Measurements from ENCODE around the gene TUBGCP4. TPM values are rescaled to one million over a fixed set of nuclear protein-coding genes. Genes with fewer than 3 reads are reported as not detected.

TUBGCP4 gene
- total and polyA plus RNA-seq, 9 of the 15 experiments (the other 6 are each of a cell fraction or from before 2014, with no cell fraction given) = 10.7 to 50.2 (median 29.6) TPM

DNA sequence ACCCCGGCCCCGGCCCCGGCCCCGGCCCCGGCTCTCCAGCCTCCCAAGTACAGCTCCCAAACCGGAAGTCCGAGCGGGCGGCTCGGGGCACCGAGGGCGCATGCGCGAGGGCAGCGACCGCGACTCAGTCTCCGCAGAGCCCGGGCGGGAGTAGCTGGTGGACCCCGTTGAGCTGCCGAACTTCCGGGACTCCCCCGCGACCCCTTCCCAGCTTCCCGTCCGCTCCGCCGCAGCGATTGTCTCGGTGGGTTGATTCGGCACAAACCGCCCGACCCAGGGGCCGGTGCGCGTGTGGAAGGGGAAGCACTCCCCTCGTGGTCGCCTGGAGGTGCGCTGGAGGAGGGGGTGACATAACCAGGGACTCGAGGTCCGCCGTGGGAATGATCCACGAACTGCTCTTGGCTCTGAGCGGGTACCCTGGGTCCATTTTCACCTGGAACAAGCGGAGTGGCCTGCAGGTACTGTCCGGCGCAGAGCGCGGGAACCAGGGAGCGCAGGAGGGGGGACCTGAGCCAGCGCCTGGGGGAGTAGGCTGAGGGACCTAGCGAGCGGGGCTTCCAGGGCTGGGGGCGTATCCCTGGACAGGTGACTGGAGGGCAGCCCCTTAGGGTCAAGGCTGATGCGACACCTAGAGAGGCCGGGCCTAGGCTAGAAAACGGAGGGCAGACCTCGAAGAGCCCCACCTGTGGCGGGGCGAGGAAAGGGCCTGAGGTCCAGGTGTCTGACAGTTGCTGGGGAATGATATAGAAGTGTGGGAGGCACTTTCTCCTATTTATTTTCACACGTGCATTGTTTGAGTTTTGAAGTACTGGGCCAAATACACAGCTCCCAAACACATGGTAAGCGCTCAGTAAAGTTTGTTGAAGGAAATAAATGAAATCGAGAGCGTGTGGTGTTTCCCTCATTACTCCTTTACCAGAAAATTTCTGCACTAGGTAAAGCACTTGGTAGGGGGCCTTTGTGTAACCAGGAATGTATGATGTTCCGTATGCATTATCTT is at the start of gene TUBGCP4, which contains the start of gene ZSCAN29 (continued):
- TF ChIP-seq, protein P1, sequence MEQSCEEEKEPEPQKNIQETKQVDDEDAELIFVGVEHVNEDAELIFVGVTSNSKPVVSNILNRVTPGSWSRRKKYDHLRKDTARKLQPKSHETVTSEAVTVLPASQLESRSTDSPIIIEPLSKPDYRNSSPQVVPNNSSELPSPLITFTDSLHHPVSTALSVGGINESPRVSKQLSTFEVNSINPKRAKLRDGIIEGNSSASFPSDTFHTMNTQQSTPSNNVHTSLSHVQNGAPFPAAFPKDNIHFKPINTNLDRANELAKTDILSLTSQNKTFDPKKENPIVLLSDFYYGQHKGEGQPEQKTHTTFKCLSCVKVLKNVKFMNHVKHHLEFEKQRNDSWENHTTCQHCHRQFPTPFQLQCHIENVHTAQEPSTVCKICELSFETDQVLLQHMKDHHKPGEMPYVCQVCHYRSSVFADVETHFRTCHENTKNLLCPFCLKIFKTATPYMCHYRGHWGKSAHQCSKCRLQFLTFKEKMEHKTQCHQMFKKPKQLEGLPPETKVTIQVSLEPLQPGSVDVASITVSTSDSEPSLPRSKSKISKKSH (CRISPR knock-in tag; IDR thresholded peaks at IDR 0.05) = no peak
- TF ChIP-seq, protein P2, sequence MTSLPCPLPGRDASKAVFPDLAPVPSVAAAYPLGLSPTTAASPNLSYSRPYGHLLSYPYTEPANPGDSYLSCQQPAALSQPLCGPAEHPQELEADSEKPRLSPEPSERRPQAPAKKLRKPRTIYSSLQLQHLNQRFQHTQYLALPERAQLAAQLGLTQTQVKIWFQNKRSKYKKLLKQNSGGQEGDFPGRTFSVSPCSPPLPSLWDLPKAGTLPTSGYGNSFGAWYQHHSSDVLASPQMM (CRISPR knock-in tag; IDR thresholded peaks at IDR 0.05) = no peak
- TF ChIP-seq MEF2D (tag; conservative IDR thresholded peaks at IDR 0.05; ENCODE audit: low read depth) = no peak
- TF ChIP-seq CEBPB (tag; IDR thresholded peaks at IDR 0.05) = no peak
- TF ChIP-seq HEY1 (CRISPR knock-in tag; IDR thresholded peaks at IDR 0.05; ENCODE audit: borderline replicate concordance) = no peak
- TF ChIP-seq HDGF (IDR thresholded peaks at IDR 0.05) = peak; percentile 62; the same call in 1 of the 2 replicates
- no peak for TF ChIP-seq BACH1 (tag; IDR thresholded peaks at IDR 0.05)
- TF ChIP-seq, protein P3, sequence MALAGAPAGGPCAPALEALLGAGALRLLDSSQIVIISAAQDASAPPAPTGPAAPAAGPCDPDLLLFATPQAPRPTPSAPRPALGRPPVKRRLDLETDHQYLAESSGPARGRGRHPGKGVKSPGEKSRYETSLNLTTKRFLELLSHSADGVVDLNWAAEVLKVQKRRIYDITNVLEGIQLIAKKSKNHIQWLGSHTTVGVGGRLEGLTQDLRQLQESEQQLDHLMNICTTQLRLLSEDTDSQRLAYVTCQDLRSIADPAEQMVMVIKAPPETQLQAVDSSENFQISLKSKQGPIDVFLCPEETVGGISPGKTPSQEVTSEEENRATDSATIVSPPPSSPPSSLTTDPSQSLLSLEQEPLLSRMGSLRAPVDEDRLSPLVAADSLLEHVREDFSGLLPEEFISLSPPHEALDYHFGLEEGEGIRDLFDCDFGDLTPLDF (CRISPR knock-in tag; IDR thresholded peaks at IDR 0.05) = no peak
- no peak for TF ChIP-seq SRSF9 (IDR thresholded peaks at IDR 0.05; ENCODE audit: borderline replicate concordance, low read depth, low read length)
- TF ChIP-seq, protein P4, sequence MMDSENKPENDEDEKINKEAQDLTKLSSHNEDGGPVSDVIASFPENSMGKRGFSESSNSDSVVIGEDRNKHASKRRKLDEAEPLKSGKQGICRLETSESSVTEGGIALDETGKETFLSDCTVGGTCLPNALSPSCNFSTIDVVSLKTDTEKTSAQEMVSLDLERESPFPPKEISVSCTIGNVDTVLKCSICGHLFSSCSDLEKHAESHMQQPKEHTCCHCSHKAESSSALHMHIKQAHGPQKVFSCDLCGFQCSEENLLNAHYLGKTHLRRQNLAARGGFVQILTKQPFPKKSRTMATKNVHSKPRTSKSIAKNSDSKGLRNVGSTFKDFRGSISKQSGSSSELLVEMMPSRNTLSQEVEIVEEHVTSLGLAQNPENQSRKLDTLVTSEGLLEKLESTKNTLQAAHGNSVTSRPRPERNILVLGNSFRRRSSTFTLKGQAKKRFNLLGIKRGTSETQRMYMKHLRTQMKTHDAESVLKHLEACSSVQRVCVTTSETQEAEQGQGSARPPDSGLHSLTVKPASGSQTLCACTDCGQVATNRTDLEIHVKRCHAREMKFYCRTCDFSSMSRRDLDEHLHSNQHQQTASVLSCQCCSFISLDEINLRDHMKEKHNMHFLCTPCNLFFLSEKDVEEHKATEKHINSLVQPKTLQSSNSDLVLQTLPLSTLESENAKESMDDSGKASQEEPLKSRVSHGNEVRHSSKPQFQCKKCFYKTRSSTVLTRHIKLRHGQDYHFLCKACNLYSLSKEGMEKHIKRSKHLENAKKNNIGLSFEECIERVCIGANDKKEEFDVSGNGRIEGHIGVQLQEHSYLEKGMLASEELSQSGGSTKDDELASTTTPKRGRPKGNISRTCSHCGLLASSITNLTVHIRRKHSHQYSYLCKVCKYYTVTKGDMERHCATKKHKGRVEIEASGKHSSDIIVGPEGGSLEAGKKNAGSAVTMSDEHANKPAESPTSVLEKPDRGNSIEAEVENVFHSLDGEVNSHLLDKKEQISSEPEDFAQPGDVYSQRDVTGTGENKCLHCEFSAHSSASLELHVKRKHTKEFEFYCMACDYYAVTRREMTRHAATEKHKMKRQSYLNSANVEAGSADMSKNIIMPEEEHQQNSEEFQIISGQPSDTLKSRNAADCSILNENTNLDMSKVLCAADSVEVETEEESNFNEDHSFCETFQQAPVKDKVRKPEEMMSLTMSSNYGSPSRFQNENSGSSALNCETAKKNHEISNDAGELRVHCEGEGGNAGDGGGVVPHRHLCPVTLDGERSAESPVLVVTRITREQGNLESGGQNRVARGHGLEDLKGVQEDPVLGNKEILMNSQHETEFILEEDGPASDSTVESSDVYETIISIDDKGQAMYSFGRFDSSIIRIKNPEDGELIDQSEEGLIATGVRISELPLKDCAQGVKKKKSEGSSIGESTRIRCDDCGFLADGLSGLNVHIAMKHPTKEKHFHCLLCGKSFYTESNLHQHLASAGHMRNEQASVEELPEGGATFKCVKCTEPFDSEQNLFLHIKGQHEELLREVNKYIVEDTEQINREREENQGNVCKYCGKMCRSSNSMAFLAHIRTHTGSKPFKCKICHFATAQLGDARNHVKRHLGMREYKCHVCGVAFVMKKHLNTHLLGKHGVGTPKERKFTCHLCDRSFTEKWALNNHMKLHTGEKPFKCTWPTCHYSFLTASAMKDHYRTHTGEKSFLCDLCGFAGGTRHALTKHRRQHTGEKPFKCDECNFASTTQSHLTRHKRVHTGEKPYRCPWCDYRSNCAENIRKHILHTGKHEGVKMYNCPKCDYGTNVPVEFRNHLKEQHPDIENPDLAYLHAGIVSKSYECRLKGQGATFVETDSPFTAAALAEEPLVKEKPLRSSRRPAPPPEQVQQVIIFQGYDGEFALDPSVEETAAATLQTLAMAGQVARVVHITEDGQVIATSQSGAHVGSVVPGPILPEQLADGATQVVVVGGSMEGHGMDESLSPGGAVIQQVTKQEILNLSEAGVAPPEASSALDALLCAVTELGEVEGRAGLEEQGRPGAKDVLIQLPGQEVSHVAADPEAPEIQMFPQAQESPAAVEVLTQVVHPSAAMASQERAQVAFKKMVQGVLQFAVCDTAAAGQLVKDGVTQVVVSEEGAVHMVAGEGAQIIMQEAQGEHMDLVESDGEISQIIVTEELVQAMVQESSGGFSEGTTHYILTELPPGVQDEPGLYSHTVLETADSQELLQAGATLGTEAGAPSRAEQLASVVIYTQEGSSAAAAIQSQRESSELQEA (IDR thresholded peaks at IDR 0.05; ENCODE audit: low read depth) = peak; percentile 64
- TF ChIP-seq SUPT5H (IDR thresholded peaks at IDR 0.05) = peak; percentile 88
- peak; percentile 69 for TF ChIP-seq E2F3 (CRISPR knock-in tag; IDR thresholded peaks at IDR 0.05)
- TF ChIP-seq KLF10 (CRISPR knock-in tag; IDR thresholded peaks at IDR 0.05) = no peak

Measured in K562 (cell line).